KOPT-K1 (cell line): Measurements from ENCODE around the gene FAM234B.

Experiments used
- H3K27ac ChIP-seq: fragments of 200-600 bp; sonication (generic); 2 replicates; pipeline ENCODE4 v1.5.1; 2016; ENCODE audit warnings: antibody characterized with exemption, mild to moderate bottlenecking, low read depth, low read length; ENCODE audit not compliant: poor library complexity, severe bottlenecking
- H3K36me3 ChIP-seq: fragments of 200-600 bp; sonication (generic); 2 replicates; pipeline ENCODE4 v1.5.1; 2017; ENCODE audit warnings: antibody characterized with exemption, mild to moderate bottlenecking, low read length, moderate library complexity; ENCODE audit not compliant: insufficient read depth
- H3K9me3 ChIP-seq: fragments of 200-600 bp; sonication (generic); 2 replicates; pipeline ENCODE4 v1.5.1; 2017; ENCODE audit warnings: antibody characterized with exemption, low read length, mild to moderate bottlenecking; ENCODE audit not compliant: insufficient read depth, poor library complexity, severe bottlenecking

Gene FAM234B

GRCh38 chr12:13102461-13103195 is 58.4 kb downstream of the FAM234B start:
- no peak overlapping the region for H3K27ac ChIP-seq
- no peaks in the 10 kb centered on the region for H3K9me3 ChIP-seq
- no peaks in the 10 kb centered on the region for H3K36me3 ChIP-seq

GRCh38 chr12:13103391-13104033 is 59.3 kb downstream of the FAM234B start, which contains the start of gene GSG1:
Gene GSG1 (minus strand): TSS chr12:13103667. CDS start chr12:13103512, 155 bp downstream.
- peaks cover 8% of the 10 kb centered on the region for H3K9me3 ChIP-seq
- H3K36me3 ChIP-seq = no peaks in the 10 kb centered on the region
- no peak within 1 kb of the TSS for H3K27ac ChIP-seq

DNA sequence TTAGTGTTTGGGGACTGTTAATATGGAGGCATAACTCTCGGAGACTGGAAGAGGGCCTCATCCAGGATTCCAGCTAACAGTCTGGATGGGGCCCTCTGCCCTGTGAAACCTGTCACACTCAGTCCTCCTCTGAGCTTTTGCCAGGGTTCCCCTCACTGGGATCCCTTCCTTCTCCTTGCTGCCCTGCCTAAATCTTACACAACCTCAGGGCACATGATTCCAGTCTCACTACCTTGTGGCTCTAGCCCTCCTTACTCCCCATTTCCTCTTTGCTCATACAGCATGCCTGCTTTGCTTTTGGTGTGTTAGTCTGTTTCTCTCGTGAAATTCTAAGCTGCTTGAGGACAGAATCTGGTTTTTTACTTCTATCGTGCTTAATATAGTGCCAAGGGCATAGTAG is 60.2 kb downstream of the FAM234B start:
- no peak overlapping the region for H3K27ac ChIP-seq
- no peaks in the 10 kb centered on the region for H3K36me3 ChIP-seq

GRCh38 chr12:13105781-13106180 is 61.6 kb downstream of the FAM234B start:
- Histone ChIP-seq H3K36me3 (no peaks in the 10 kb centered on the region), H3K9me3 (peaks cover 16% of the 10 kb centered on the region), H3K27ac (no peak overlapping the region)

More for the DNA sequence above, 60.2 kb downstream of the FAM234B start:
- peaks cover 15% of the 10 kb centered on the region for H3K9me3 ChIP-seq

DNA sequence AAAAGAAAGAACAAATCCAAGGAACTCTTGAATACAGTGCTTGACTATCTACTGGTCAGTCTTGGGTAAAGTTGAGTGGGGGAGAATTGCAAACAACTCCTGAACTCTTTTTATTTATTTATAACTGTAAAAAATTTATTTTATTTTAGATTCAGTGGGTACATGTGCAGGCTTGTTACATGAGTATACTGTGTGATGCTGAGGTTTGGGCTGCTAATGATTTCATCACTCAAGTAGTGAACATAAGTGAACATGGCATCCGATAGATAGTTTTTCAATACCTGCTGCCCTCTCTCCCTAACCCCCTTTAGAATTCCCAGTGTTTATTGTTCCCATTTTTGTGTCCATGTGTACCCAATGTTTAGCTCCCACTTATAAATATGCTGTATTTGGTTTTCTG is 62.5 kb downstream of the FAM234B start:
- no peak overlapping the region for H3K27ac ChIP-seq
- no peaks in the 10 kb centered on the region for H3K36me3 ChIP-seq
- peaks cover 18% of the 10 kb centered on the region for H3K9me3 ChIP-seq

- no peak overlapping the region for H3K27ac ChIP-seq
- peaks cover 19% of the 10 kb centered on the region for H3K9me3 ChIP-seq
- no peaks in the 10 kb centered on the region for H3K36me3 ChIP-seq
Measured at GRCh38 chr12:13112968-13113367, 68.8 kb downstream of the FAM234B start.

GRCh38 chr12:13114251-13115052 is 70.3 kb downstream of the FAM234B start:
- H3K36me3 ChIP-seq = no peaks in the 10 kb centered on the region
- H3K9me3 ChIP-seq = peaks cover 6% of the 10 kb centered on the region
- no peak overlapping the region for H3K27ac ChIP-seq

DNA sequence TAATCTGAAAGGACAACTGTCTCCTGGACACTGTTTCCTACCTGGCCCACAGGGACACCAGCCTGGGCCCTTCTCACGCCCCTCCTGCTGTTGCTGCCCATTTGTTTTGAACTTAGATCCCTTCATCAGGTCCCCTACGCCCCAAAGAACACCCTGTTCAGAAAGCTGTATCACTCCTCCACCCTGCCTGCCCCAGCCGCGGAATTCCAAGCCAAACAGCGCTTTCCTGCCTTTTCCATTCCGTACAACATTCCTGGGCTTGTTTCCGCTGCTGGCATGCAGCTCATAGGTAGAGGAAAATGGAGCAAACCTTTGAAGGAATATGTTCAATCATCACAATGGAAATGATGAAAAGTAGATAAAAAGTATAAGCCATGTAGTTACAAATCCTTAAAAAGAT is 72.1 kb downstream of the FAM234B start:
- Histone ChIP-seq H3K9me3 (peaks cover 6% of the 10 kb centered on the region), H3K36me3 (no peaks in the 10 kb centered on the region), H3K27ac (no peak overlapping the region)

DNA sequence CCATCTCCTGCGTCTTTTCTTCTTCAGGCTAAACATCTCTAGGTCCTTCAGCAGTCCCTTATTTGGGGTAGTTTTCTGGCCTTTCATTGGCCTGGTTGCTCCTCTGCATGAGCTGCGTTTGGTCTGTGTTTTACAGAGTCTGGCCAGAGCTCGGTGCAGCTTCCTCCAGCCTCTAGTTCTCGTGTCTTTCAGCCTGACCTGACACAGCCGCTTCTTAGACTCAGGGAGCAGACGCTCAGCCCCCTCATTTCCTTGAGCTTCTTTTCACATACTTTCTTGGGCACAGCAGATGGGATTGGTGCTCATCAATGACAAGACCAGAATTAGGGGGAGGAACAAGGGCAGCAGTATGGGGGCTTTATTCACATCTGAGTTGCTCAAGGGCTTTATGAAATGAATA is 72.8 kb downstream of the FAM234B start:
- Histone ChIP-seq H3K27ac (no peak overlapping the region), H3K9me3 (peaks cover under 1% of the 10 kb centered on the region), H3K36me3 (no peaks in the 10 kb centered on the region)

GRCh38 chr12:13119826-13120225 is 75.6 kb downstream of the FAM234B start:
- Histone ChIP-seq H3K27ac (no peak overlapping the region), H3K36me3 (no peaks in the 10 kb centered on the region), H3K9me3 (no peaks in the 10 kb centered on the region)

GRCh38 chr12:13120413-13120812 is 76.2 kb downstream of the FAM234B start:
- no peak overlapping the region for H3K27ac ChIP-seq

GRCh38 chr12:13121568-13121967 is 77.4 kb downstream of the FAM234B start:
- Histone ChIP-seq H3K36me3 (no peaks in the 10 kb centered on the region), H3K9me3 (no peaks in the 10 kb centered on the region), H3K27ac (no peak overlapping the region)

More at GRCh38 chr12:13120413-13120812, 76.2 kb downstream of the FAM234B start:
- no peaks in the 10 kb centered on the region for H3K36me3 ChIP-seq
- H3K9me3 ChIP-seq = no peaks in the 10 kb centered on the region

GRCh38 chr12:13124656-13125505 is 80.7 kb downstream of the FAM234B start:
- Histone ChIP-seq H3K36me3 (no peaks in the 10 kb centered on the region), H3K9me3 (no peaks in the 10 kb centered on the region), H3K27ac (no peak overlapping the region)

- Histone ChIP-seq H3K27ac (no peak overlapping the region), H3K36me3 (no peaks in the 10 kb centered on the region), H3K9me3 (no peaks in the 10 kb centered on the region)
Measured at GRCh38 chr12:13125996-13126395, 81.8 kb downstream of the FAM234B start.
